ENCODE results near the gene PTP4A1. TPM values are rescaled to one million over a fixed set of nuclear protein-coding genes. Genes with fewer than 3 reads are reported as not detected.

The PTP4A1 gene
- total RNA-seq, 1 donor from 2014 or later: 143 TPM

DNA sequence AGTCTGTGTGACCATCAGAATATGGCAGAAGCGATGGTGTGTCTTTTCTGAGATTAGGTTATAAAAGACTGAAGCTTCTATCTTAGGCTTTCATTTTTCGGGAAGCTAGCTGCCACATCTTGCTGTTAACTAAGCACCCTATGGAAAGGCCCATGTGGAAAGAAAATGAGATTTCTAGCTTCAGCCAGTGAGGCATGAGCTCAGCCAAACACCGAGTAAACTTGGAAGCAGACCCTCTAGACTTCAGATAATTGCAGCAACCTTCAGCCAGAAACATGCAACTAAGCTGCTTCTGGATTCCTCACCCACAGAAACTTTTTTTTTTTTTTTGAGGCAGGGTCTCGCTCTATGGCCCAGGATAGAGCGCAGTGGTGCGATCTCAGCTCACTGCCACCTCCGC lies 20.6 kb downstream of the PTP4A1 start:
- H3K27ac Mint-ChIP-seq (ENCODE audit: unreplicated experiment): no peak overlapping the region
- H3K36me3 Mint-ChIP-seq (ENCODE audit: low read depth, unreplicated experiment): no peaks in the 10 kb centered on the region
- H3K79me2 ChIP-seq (ENCODE audit: insufficient read depth, low read length): no peaks in the 10 kb centered on the region
- peaks cover 2% of the 10 kb centered on the region for H3K4me1 ChIP-seq (ENCODE audit: insufficient read depth, low read length)
- no peaks in the 10 kb centered on the region for H3K27me3 ChIP-seq (ENCODE audit: insufficient read depth, low read length)
- no peak overlapping the region for H3K4me2 ChIP-seq (ENCODE audit: low read length)
- no peak overlapping the region for H3K27ac ChIP-seq (ENCODE audit: low read depth, low read length)
- H4K20me1 ChIP-seq (ENCODE audit: insufficient read depth, low read length): no peaks in the 10 kb centered on the region
- no peak for FAIRE-seq
- H3K36me3 ChIP-seq (ENCODE audit: insufficient read depth, low read length): no peaks in the 10 kb centered on the region
- H3K9me3 Mint-ChIP-seq (ENCODE audit: unreplicated experiment): no peaks in the 10 kb centered on the region
- H2AFZ ChIP-seq (ENCODE audit: low read depth, low read length): no peak overlapping the region
- no peaks in the 10 kb centered on the region for H3K27me3 Mint-ChIP-seq (ENCODE audit: low read depth, unreplicated experiment)
- no peak overlapping the region for H3K4me3 Mint-ChIP-seq (ENCODE audit: unreplicated experiment)
- no peaks in the 10 kb centered on the region for H3K9me3 ChIP-seq (ENCODE audit: insufficient read depth, low read depth, low read length)
- TF ChIP-seq EZH2 (IDR thresholded peaks at IDR 0.05; ENCODE audit: insufficient read depth, low read length): no peak
- TF ChIP-seq, protein P1, sequence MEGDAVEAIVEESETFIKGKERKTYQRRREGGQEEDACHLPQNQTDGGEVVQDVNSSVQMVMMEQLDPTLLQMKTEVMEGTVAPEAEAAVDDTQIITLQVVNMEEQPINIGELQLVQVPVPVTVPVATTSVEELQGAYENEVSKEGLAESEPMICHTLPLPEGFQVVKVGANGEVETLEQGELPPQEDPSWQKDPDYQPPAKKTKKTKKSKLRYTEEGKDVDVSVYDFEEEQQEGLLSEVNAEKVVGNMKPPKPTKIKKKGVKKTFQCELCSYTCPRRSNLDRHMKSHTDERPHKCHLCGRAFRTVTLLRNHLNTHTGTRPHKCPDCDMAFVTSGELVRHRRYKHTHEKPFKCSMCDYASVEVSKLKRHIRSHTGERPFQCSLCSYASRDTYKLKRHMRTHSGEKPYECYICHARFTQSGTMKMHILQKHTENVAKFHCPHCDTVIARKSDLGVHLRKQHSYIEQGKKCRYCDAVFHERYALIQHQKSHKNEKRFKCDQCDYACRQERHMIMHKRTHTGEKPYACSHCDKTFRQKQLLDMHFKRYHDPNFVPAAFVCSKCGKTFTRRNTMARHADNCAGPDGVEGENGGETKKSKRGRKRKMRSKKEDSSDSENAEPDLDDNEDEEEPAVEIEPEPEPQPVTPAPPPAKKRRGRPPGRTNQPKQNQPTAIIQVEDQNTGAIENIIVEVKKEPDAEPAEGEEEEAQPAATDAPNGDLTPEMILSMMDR (IDR thresholded peaks at IDR 0.05; ENCODE audit: insufficient read depth, low read depth, low read length): no peak
- DNase-seq (ENCODE audit: low read depth): no peak
- H3K9ac ChIP-seq (ENCODE audit: low read length): no peak overlapping the region
- peaks cover 1% of the 10 kb centered on the region for H3K4me1 Mint-ChIP-seq (ENCODE audit: low read depth, unreplicated experiment)
- no peak overlapping the region for H3K4me3 ChIP-seq (ENCODE audit: insufficient read depth, low read depth, low read length)

DNA sequence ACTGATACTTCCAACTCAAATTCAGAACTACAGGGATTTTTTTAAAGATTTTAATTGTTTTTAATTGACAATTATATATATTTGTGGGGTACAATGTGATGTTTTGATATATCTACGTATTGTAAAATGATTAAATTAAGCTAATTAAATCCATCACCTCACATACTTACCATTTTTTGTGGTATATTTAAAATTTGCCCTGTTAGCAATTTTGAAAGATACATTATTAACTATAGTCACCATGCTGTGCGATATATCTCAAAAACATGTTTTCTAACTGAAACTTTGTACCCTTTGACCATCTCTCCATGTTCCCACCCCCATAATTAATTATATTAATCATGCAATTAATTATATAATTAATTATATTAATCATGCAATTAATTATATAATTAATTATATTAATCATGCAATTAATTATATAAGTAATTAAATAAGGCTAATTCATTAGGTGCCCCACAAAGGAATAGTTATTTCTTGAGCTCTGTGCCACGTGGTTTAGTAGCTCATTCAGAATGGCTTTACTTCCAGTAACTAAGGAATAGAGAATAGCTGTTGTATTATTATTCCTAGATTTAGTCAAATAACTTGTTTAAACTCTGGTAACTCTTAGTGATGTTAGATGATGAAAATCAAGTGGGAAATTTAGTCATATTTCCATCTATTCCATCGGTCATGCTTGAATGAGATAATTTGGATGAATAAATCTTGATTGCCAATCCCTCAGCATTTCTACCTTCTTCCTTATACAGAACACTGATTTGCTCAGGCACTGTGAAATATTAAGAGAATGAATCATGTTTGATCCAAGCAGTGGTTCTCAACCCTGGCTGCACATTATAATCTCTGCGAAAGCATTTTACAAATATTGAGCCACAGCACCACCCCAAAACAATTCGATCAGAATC lies 25.1 kb downstream of the PTP4A1 start:
- no peaks in the 10 kb centered on the region for H3K9me3 ChIP-seq (ENCODE audit: insufficient read depth, low read depth, low read length)
- peak overlapping the region; percentile 90 for H2AFZ ChIP-seq (ENCODE audit: low read depth, low read length)
- H3K4me3 ChIP-seq (ENCODE audit: insufficient read depth, low read depth, low read length): peak overlapping the region; percentile 74
- H3K4me3 Mint-ChIP-seq (ENCODE audit: unreplicated experiment): peak overlapping the region; percentile 90
- peaks cover 1% of the 10 kb centered on the region for H3K4me1 Mint-ChIP-seq (ENCODE audit: low read depth, unreplicated experiment)
- no peaks in the 10 kb centered on the region for H3K36me3 Mint-ChIP-seq (ENCODE audit: low read depth, unreplicated experiment)
- DNase-seq (ENCODE audit: low read depth): peak; percentile 25
- no peak for TF ChIP-seq EZH2 (IDR thresholded peaks at IDR 0.05; ENCODE audit: insufficient read depth, low read length)
- TF ChIP-seq, protein P1 (IDR thresholded peaks at IDR 0.05; ENCODE audit: insufficient read depth, low read depth, low read length): no peak
- no peaks in the 10 kb centered on the region for H4K20me1 ChIP-seq (ENCODE audit: insufficient read depth, low read length)
- no peaks in the 10 kb centered on the region for H3K79me2 ChIP-seq (ENCODE audit: insufficient read depth, low read length)
- no peak for FAIRE-seq
- no peaks in the 10 kb centered on the region for H3K36me3 ChIP-seq (ENCODE audit: insufficient read depth, low read length)
- H3K27ac ChIP-seq (ENCODE audit: low read depth, low read length): no peak overlapping the region
- no peaks in the 10 kb centered on the region for H3K27me3 Mint-ChIP-seq (ENCODE audit: low read depth, unreplicated experiment)
- no peak overlapping the region for H3K27ac Mint-ChIP-seq (ENCODE audit: unreplicated experiment)
- peaks cover 4% of the 10 kb centered on the region for H3K4me1 ChIP-seq (ENCODE audit: insufficient read depth, low read length)
- peak overlapping the region; percentile 63 for H3K9ac ChIP-seq (ENCODE audit: low read length)
- H3K27me3 ChIP-seq (ENCODE audit: insufficient read depth, low read length): no peaks in the 10 kb centered on the region
- no peaks in the 10 kb centered on the region for H3K9me3 Mint-ChIP-seq (ENCODE audit: unreplicated experiment)
- H3K4me2 ChIP-seq (ENCODE audit: low read length): peak overlapping the region; percentile 93
